GM19239 (cell line): ENCODE results near the gene OR2G6.
A peak's percentile ranks its signal among the peaks of the same experiment; 100 is the strongest.
"Not testable (repeated sequence)": the region's sequence is repeated elsewhere in the genome, so short reads cannot be mapped to it uniquely, and the experiment has no call there.

Source experiments
- DNase-seq: peaks from one replicate; pipeline ENCODE4 v3.0.0; 2011; ENCODE audit warnings: low spot score; ENCODE audit not compliant: insufficient read length
- FAIRE-seq: peaks from 2 replicates; lab custom pipeline; 2011; peaks lifted over from hg19 to GRCh38; lab: Jason Lieb, UNC

OR2G6 gene

DNA sequence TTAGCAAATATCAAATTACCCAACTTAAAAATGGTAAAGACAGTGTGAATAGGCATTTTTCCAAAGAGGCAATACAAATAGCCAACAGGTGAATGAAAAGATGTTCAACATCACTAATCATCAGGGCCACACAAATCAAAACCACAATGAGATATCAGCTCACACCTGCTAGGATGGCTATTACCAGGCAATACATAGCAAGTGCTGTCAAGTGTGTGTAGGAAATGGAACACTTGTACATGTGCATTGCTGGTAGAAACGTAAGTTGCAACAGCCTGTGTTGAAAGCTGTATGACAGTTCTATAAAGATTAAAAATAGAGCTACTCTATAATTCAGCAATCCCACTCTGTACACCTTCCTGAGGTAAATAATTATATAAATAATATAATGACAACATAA lies 64.2 kb downstream of the OR2G6 start:
- not testable (repeated sequence) for DNase-seq
- FAIRE-seq = peak; percentile 92

DNA sequence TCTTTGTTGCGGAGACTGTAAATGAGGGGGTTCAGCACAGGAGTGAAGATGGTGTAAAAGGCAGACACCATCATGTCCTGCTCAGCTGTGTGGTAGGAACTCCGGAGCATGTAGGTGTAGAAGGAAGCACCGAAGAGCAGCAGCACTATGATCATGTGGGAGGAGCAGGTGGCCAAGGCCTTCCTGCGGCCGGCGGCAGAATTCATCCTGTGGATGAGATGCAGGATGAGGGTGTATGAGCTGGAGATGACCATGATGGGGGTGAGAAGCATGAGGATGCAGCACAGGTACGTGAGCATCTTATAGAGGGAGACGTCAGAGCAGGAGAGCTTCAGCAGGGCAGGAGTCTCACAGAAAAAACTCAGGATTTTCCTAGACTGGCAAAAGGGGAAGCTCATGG lies 66.0 kb downstream of the OR2G6 start:
- peak; percentile 8 for FAIRE-seq
- DNase-seq = not testable (repeated sequence)

DNA sequence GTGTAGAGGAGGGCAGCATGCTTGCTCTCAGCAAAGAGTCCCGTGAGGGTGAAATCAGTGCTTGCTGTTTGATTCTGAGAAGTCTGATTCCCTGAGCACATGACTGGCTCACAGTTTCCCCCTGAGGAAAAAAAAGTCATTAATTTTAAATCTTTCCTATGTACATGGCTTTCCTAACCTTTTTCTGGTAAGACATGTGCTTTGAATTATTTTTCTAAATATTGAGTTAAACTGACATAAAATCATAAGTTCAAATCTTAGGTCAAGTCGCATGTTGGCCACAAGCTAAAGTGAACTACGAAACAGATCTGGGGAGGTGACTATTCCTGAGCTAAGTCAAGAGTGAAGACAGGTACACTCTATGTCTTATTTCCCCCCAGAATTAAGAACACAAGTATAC lies 66.8 kb downstream of the OR2G6 start, which contains the start of gene OR2T34:
TSS of gene OR2T34 (minus strand) at position 101 of the 400 bp plus-strand sequence. CDS start at position 101, 0 bp downstream.
- DNase-seq, FAIRE-seq: not testable (repeated sequence)

DNA sequence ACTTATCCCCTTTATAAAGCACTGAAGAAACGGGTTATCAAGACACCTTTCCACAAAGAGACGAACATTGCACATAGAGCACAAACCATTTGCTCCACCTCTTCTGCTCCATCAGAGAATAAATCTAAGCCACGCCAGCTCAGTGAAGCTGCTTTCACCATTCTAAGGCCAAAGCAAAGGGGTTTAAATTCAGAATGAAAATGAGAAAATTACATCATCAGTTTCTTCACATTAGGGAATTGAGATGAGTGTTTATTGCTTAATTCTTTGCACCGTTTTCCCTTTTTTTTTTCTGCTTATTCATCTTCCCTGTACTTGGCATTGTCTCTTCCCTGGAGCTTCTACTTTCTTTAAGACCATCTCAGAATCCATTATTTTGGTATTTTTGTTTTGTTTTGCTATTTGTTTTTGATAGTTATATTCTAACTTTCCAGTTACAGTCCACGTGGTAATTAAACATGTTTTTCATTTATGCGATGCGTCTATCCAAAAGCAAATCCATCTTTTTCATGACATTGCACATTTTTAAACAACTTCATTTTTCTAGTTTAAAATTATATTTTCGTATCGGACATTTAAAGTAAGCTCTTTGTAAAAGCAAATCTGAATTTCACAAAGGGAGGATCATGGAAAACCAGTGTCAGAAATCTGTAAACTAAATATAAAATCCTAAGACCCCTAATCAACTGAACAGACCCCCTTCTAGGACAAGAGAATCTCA lies 68.5 kb downstream of the OR2G6 start:
- DNase-seq (no peak), FAIRE-seq (no peak)
